IPS DF 4.7 (cell line): Measurements from ENCODE around the gene EIF4G3.
"Not testable (repeated sequence)": the region's sequence is repeated elsewhere in the genome, so short reads cannot be mapped to it uniquely, and the experiment has no call there.

Source experiments
- DNase-seq: peaks from one replicate; pipeline ENCODE4 v3.0.0-alpha.2; 2013; ENCODE audit warnings: low spot score; ENCODE audit errors: extremely low read depth

EIF4G3 gene

GRCh38 chr1:20949871-20950590 lies 226.7 kb downstream of the EIF4G3 start:
- no peak for DNase-seq

GRCh38 chr1:20948101-20948500 lies 228.6 kb downstream of the EIF4G3 start:
- DNase-seq, result no peak

GRCh38 chr1:20947409-20947808 lies 229.3 kb downstream of the EIF4G3 start:
- DNase-seq, result no peak

- no peak for DNase-seq
Observed at GRCh38 chr1:20936621-20937020, 240.1 kb downstream of the EIF4G3 start.

- no peak for DNase-seq
Observed at GRCh38 chr1:20936216-20936615, 240.5 kb downstream of the EIF4G3 start.

- DNase-seq, result no peak
Observed at GRCh38 chr1:20935717-20936116, 241.0 kb downstream of the EIF4G3 start.

GRCh38 chr1:20932437-20932977 lies 244.2 kb downstream of the EIF4G3 start:
- no peak for DNase-seq

- DNase-seq, result no peak
Observed at GRCh38 chr1:20931930-20932436, 244.7 kb downstream of the EIF4G3 start.

- DNase-seq, result no peak
Observed at GRCh38 chr1:20930427-20930826, 246.3 kb downstream of the EIF4G3 start.

- DNase-seq, result no peak
Observed at GRCh38 chr1:20928146-20928545, 248.6 kb downstream of the EIF4G3 start.

GRCh38 chr1:20921285-20921684 lies 255.4 kb downstream of the EIF4G3 start:
- DNase-seq, result no peak

- no peak for DNase-seq
Observed at GRCh38 chr1:20913242-20913641, 263.5 kb downstream of the EIF4G3 start.

GRCh38 chr1:20907526-20907925 lies 269.2 kb downstream of the EIF4G3 start:
- DNase-seq, result not testable (repeated sequence)

- no peak for DNase-seq
Observed at GRCh38 chr1:20903437-20903836, 273.3 kb downstream of the EIF4G3 start.

GRCh38 chr1:20900056-20900455 lies 276.6 kb downstream of the EIF4G3 start:
- DNase-seq, result no peak

GRCh38 chr1:20899154-20899972 lies 277.3 kb downstream of the EIF4G3 start:
- DNase-seq, result no peak

GRCh38 chr1:20896826-20897225 lies 279.9 kb downstream of the EIF4G3 start:
- no peak for DNase-seq

- DNase-seq, result no peak
Observed at GRCh38 chr1:20893931-20894330, 282.8 kb downstream of the EIF4G3 start.

- no peak for DNase-seq
Observed at GRCh38 chr1:20891091-20891490, 285.6 kb downstream of the EIF4G3 start.

GRCh38 chr1:20887246-20887645 lies 289.5 kb downstream of the EIF4G3 start:
- DNase-seq, result no peak

- DNase-seq, result no peak
Observed at GRCh38 chr1:20885121-20885520, 291.6 kb downstream of the EIF4G3 start.

GRCh38 chr1:20884513-20884912 lies 292.2 kb downstream of the EIF4G3 start:
- no peak for DNase-seq
